NCI-H1417 treated with DMSO at 0.1 percent for 48 hours (cell line): ENCODE results near the gene DIP2C.
"Not testable (repeated sequence)": the region's sequence is repeated elsewhere in the genome, so short reads cannot be mapped to it uniquely, and the experiment has no call there.

Experiments
- DNase-seq: peaks from one replicate; lab custom pipeline; 2025; lab: John Stamatoyannopoulos, UW

Gene DIP2C, protein sequence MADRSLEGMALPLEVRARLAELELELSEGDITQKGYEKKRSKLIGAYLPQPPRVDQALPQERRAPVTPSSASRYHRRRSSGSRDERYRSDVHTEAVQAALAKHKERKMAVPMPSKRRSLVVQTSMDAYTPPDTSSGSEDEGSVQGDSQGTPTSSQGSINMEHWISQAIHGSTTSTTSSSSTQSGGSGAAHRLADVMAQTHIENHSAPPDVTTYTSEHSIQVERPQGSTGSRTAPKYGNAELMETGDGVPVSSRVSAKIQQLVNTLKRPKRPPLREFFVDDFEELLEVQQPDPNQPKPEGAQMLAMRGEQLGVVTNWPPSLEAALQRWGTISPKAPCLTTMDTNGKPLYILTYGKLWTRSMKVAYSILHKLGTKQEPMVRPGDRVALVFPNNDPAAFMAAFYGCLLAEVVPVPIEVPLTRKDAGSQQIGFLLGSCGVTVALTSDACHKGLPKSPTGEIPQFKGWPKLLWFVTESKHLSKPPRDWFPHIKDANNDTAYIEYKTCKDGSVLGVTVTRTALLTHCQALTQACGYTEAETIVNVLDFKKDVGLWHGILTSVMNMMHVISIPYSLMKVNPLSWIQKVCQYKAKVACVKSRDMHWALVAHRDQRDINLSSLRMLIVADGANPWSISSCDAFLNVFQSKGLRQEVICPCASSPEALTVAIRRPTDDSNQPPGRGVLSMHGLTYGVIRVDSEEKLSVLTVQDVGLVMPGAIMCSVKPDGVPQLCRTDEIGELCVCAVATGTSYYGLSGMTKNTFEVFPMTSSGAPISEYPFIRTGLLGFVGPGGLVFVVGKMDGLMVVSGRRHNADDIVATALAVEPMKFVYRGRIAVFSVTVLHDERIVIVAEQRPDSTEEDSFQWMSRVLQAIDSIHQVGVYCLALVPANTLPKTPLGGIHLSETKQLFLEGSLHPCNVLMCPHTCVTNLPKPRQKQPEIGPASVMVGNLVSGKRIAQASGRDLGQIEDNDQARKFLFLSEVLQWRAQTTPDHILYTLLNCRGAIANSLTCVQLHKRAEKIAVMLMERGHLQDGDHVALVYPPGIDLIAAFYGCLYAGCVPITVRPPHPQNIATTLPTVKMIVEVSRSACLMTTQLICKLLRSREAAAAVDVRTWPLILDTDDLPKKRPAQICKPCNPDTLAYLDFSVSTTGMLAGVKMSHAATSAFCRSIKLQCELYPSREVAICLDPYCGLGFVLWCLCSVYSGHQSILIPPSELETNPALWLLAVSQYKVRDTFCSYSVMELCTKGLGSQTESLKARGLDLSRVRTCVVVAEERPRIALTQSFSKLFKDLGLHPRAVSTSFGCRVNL (N-terminal part only)

DNA sequence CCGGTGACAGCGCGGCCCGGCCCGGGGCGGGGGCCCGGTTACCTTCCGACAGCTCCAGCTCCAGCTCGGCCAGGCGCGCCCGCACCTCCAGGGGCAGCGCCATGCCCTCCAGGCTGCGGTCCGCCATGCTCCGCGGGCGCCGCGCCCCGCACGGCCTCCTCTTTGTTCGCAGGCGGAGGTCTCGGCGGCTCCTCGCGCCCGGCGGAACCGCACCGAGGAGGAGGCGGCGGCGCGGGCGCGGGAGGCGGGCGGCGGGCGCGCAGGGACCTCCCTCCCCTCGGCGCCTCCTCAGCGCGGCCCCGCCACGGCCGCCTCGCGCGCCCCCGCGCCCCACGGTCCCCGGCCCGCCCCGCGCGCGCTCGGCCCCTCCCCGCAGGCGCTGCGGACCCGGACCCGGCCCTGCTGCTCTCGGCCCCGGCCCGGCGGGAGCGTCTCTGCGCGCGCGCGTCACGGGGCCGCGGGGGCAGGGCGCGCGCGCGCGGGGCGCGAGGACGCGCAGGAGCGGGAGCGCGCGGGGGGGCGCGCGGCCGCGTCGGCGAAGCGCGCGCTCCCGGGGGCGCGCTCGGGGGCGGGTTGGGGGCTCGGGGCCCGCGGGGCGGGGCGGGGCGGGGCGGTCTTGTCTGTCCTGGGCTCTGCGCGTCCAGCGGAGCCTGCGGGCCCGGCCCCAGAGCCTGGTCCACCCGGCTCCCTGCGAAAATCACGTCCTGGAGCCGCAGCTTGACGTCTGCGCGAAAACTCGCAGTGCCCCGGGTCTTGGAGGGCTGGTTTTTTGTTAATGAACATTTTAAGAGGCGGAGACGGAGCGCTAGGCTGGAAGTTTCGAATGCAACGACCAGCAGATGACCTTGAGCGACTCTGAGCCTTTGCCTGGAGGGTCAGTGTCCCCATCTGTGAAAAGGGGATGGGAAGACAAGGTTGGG is at the start of gene DIP2C:
Gene DIP2C (minus strand): TSS at position 217 of the 920 bp plus-strand sequence. CDS start 90 bp downstream, at position 127.
- DNase-seq: no peak

DNA sequence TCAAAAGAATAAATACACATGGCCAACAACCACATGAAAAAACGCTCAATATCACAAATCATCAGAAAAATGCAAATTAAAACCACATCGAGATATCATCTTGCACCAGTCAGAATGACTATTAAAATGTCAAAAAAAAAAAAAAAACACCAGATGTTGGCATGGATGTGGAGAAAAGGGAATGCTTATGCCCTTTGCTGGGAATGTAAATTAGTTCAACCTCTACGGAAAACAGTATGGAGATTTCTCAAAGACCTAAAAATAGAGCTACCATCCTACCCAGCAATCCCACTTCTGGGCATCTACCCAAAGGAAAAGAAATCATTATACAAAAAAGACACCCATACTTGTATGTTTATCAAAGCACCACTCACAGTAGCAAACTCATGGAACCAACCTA is 45.0 kb upstream of the DIP2C start:
- no peak for DNase-seq

DNA sequence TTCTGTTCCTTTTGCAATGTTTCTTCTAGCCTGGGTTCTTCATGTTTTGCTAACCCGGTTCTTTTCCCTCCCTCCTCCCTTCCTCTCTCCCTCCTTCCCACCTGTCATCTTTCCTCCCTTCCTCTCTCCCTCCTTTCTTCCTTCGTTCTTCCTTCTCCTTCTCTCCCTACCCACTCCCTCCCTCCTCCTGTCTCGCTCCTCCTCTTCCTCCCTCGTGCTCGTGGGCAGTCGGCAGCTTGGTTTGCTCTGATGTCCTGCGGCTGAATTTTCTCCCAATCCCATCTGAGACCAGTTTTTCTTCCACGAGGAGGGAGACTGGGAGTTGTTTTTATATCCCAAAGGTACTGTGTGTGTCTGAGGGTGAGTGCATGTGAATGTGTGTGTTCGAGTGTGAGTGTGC is 43.6 kb upstream of the DIP2C start:
- DNase-seq: no peak

DNA sequence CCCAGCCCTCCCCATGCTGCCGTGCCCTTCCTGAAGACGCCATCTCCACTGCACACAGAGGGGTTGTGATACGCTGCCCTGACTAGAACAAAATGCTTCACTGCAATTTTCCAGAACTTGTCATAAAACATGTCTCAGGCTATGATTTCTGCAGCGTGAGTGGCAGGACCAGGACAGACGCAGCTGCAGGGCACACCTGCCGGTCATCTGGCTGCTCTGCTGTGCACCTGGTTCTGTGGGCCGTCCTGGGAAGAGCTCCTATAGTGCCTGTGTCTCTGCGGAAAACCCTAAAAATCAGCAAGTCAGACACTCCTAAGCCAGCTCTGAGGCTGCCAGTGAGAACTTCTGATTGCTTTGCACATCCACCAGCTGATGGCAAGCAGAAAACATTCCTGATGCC is 39.7 kb upstream of the DIP2C start:
- no peak for DNase-seq

DNA sequence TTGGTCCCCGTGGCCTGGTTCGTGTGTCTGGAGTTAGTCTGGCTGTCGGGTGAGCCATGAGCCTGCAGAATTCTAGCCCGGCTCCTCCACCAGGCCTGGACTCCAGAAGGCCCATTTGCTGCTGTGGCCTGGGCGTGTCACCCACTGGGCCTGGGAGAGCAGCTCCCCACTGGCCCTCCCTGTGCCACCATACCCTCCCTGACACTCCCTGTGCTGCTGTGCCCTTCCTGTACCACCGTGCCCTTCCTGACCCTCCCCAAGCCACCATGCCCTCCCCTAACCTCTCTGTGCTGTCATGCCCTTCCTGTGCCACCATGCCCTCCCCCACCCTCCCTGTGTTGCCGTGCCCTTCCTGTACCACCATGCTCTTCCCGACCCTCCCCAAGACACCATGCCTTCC is 39.1 kb upstream of the DIP2C start:
- no peak for DNase-seq

DNA sequence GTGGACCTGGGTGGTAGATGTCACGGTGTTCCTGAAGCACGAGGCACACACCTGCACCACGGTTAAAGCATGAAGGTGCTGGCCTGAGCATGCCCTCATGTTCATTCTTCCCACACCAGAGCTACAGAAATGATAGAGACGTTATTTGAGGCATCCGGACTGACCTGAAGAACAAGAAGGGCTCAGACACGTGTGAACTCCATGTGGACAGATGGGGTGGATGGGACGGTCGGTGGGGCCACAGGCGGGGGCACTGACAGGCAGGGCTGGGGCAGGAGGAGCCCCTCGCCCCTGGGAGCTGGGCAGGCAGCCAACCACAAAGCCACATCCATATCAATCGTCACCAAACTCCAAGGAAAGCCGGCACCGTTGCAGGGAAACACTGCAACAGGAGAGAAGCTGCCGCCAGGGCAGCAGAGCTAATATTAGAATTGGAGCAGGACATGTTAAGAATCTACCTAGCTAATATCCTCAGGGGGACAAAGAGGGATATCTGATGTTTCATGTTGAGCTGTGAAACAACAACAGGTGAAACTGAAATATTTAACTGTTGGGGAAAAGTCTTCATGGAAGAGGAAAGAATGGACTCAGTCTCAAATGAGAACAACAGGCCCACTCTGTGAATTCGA is 37.8 kb upstream of the DIP2C start:
- no peak for DNase-seq

DNA sequence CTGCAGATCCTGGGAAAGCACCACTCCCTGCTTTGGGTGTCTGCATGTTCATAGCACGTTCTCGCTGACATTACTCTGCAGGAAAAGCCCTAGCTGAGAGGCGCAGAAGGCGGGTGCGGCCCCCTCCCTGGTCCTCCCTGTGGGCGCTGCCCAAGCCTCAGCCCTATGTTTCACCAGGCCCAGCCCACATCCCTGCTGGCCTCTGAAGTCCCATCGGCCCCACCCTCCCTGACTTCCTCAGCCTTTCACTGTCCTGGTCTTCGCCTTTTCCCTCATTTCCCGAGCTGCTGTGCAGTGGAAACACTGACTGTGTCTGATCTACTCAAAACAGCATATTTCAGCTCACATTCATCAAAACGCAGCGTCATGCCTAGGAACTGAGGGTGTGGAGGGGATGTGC is 36.3 kb upstream of the DIP2C start:
- no peak for DNase-seq

DNA sequence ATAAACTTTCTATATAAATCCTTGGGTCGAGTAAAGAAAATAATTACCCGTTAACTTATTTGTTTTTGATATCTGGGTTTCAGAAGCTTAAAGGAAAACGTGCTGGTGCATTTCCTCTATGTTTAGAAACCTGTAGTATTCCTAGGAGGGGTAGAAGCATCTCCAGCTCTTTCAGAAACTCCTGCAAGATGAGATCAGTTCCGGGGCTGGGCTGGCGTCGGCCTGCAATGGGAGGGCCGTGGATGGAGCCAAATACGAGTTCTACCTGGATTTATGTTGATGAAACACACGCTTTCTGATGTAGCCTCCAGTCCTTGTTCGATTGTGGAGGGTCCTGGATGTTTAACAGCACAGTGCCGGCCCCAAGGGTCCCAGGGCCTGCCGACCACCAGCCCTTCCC is 35.8 kb upstream of the DIP2C start:
- no peak for DNase-seq

DNA sequence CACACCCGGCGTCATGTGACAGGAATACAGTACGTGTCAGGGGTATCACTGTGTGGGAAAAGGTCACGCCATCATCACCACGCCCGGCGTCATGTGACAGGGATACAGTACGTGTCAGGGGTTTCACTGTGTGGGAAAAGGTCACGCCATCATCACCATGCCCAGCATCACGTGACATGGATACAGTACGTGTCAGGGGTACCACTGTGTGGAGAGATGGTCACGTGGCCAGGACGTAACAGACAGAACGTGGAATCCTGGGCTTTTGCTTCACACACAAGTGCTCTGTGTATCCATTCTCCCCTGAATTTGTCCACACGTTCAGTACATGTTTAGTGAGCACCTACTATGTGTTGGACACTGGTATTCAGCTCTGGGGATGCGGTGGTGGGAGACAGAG is 34.5 kb upstream of the DIP2C start:
- no peak for DNase-seq

DNA sequence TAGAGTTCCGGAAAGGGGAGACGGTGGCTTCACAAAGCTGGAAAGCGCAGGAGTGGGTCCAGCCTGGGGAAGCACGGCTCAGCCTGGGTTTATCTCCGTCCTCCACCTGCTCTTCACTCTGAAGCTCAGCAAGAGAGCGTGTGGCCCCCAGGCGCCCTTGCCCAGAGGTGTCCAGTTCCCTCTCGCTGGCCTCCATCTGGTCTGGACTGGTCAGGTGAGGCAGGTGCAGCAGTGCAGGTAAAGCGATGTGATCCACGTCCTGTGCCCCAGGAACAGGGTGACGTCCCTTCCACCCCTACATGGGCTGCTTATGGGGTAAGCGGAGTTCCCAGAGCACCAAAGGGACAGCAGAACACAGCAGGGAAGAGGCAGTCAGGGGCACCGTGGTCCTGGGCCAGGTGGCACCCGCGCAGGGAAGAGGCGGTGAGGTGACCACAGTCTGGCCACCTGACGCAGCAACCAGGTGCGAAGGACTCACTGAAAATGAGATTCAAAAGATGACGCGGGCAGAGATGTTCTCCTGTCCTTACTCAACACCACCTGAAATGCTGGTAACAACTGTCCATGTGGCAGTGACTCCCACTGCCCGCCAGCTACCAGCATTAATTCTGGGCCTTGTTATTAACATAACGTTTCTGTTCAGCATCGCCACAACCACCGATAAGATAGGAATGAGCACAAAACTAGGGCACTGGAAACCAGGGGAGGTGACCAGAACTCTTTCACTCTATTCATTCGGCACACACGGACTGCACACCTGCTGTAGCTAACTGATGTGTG is 33.0 kb upstream of the DIP2C start:
- DNase-seq: no peak

DNA sequence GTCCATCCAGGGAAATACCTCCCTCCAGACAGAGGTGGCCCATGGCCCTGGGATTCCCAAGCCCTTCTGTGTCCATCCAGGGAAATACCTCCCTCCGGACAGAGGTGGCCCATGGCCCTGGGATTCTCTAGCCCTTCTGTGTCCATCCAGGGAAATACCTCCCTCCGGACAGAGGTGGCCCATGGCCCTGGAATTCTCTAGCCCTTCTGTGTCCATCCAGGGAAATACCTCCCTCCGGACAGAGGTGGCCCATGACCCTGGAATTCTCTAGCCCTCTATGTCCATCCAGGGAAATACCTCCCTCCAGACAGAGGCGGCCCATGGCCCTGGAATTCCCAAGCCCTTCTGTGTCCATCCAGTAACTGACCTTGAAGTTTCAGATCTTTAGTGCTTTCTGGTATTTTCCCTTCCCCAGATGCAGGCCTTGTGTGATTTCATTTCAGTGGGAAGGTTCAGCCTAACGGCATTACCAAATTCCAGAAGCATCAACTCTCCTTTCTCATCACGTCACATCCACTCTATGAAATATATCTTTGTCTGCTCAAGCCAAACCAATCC is 28.8 kb upstream of the DIP2C start:
- DNase-seq: no peak

DNA sequence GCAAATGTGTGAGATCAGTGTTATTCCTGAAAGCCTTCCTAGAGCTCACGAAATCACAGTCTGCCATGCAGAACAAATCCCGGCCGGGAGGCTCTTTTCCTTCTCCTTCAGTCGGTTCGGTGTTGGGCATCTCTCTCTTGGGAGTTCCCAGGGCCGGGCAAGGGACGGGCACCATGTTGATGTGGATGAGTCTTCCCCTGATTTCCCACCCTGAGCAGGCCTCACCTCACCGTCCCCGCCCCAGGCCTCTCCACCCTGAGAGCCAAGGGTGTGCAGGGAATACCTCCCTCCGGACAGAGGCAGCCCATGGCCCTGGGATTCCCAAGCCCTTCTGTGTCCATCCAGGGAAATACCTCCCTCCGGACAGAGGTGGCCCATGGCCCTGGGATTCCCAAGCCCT is 28.0 kb upstream of the DIP2C start:
- DNase-seq: no peak

DNA sequence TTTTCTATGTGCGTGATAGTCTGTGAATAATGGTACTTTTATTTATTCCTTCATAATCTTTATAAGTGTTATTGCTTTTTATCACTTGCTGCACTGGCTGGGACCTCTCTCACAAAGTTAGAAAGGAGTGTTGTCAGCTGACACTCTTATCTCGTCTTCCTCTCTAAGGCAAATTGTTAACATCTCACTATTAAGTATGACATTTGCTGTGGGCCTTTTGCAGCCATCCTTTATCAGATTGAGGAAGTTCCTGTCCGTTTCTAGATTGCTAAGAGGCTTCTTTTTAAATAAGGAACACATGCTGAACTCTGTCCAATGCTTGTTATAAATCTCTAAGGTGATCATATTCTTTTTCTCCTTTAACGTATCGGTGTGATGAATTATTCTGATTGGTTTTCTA is 27.4 kb upstream of the DIP2C start:
- no peak for DNase-seq

DNA sequence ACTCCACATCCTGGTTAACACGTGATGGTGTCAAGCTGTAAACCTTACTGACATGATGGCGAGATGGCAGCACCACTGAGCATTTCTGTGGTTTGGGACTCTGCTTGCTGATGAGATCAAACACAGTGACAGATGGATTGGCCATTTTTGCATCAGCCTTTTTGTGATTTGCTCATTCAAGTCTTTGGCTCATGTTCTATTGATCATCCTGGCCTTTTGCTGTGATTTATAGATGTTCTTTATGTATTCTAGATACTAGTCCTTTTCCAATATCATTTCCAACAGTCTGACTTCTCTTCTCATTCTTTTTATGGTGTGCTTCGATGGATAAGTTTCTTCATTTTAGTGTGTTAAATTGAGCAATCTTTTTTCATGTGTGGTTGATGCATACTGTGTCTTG is 24.7 kb upstream of the DIP2C start:
- no peak for DNase-seq

DNA sequence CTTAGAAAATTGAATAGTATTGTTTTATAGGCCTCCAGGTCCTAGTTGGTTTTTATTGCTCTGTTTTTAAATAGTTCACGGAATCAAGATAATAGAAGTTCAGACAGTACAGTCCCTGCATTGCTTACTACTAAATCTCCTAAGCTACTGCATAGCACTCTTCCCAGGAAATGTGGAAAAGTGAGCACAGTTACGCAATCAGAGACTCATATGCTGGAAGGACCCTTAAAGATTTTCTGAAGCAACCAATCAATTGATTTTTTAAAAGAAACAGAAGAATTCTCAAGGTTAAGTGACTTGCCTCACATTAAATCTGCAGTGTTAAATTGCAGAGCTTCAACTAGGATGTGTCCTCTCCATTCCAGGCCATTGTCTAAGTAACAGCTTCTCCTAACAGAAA is 23.1 kb upstream of the DIP2C start:
- no peak for DNase-seq

DNA sequence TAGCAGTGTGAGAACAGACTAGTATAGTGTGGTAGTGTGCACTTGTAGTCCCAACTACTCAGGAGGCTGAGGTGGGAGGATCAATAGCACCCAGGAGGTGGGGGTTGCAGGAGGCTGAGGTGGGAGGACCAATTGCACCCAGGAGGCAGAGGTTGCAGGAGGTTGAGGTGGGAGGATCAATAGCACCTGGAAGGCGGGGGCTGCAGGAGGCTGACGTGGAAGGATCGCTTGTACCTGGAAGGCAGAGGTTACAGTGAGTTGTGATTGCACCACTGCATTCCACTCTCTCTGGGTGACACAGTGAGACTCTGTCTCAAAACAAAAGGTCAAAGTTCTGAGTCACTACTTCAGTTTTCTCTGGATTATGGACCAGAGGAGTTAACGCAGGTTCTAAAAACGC is 22.6 kb upstream of the DIP2C start:
- DNase-seq: no peak

DNA sequence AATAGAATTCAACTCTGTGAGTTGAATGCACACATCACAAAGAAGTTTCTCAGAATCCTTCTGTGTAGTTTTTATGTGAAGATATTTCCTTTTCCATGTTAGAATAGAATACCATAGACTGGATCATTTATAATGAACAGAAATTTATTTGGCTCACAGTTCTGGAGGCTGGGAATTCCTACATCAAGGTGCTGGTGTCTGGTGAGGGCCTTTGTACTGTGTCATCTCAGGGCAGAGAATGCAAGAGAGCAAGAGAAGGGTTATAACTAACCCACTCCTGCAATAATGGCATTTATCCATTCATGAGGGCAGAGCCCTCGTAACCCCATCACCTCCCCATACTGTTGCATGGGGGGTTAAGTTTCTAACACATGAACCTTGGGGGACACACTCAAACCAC is 18.4 kb upstream of the DIP2C start:
- no peak for DNase-seq

DNA sequence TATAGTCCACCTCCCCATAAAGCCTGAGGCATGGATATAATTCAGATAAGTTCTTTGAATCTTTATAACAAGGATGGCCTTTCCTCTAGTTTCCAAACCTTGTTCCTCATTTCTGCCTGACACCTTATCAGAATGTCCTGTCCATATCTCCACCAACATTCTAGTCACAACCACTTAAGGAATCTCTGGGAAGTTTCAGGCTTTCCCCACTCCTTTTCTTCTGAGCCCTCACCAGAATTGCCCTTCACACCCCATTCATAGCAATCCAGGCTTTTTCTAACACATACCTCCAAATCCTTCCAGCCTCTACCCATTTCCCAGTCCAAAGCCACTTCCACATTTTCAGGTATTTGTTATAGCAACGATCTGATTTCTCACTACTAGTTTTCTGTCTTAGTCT is 18.0 kb upstream of the DIP2C start:
- DNase-seq: no peak

DNA sequence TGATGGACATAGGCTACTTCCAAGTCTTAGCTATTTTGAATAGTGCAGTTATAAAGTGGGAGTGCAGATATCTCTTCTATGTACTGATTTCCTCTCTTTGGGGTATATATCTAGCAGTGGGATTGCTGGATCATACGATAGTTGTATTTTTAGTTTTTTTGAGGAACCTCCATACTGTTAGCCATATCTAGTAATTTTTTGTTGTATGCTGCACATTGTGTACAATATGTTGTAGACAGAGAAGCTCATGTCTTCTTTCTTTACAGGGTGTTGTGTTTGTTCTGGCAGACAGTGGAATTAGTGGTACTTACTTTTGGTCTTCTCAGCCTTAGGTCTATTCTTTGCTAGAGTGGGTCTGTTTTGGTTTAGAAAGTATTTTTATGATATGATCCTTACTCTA is 13.7 kb upstream of the DIP2C start:
- no peak for DNase-seq

DNA sequence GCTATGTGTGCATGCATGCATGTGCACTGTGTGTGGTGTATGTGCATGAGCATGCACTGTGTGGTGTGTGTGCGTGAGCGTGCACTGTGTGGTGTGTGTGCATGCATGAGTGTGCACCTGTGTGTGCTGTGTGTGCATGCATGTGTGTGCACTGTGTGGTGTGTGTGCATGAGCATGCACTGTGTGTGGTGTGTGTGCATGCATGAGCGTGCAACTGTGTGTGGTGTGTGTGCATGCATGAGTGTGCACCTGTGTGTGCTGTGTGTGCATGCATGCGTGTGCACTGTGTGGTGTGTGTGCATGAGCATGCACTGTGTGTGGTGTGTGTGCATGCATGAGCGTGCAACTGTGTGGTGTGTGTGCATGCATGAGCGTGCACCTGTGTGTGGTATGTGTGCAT is 10.7 kb upstream of the DIP2C start:
- DNase-seq: not testable (repeated sequence)
